NK-92 (cell line): ENCODE measurements around the gene NKX2-8.
"Not testable (repeated sequence)": the region's sequence is repeated elsewhere in the genome, so short reads cannot be mapped to it uniquely, and the experiment has no call there.

Experiments used
- DNase-seq: peaks from one replicate; lab custom pipeline; 2025; ENCODE audit not compliant: unreplicated experiment; lab: John Stamatoyannopoulos, UW

Gene NKX2-8

DNA sequence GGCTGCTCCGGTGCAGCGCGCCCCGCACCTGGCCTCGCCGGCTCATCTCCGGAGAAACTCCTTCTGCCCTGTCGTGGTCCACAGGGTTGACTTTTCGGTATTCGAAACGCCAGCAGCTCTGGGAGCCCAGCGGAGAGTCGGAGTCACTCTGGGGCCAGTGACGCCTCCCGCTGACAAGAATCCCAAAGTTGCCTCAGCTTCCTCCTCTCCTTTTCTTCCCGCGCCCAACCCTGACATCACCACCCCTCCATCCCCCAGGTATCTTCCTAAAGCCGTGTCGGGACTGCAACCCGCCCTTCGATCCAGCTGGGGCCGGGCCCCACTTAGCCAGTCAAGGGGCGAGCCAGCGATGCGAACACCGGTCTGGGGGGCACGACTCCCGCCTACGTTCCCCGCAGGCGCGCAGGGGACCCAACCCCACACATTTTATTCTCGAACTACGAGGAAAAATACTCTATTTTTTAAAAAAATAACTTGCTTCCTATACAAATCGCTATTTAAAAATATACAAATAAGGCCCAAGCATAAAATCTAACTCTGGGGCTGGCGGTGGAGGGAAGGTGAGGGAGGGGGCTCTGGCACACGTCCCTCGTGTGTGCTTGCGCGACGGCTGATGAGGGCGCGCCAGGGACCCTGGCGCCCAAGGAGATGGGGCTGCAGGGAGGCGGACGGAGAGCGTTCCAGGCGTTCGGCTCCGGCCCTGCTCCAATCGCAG is 2.1 kb downstream of the NKX2-8 start:
- DNase-seq = no peak

DNA sequence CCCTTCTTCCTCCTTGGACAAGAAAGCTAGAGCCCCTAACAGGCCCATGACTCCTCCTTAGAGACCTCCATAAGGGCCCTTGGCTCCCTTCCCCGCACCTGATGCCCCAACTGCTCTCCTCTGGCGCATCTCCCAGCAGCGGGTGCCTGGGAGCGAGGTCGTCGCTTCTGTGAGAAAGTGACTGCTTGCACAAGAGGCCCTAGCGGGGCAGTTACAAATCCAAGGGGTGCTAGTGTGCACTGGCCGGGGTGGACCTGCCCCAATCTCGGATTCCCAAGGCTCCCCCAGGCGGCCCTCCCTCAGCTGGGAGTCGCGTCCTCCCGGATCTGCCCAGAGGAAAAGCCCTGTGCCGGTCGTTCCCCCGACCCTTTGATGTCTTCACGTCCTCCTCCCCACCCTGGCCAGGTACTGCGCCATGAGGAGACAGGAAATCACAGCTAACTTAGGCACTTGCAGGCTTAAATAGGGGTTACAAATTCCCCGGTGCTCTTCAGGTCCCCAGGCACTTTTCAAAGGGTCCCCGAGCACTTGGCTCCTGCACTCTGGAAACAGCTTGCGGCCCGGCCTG is 2.8 kb downstream of the NKX2-8 start:
- DNase-seq = no peak

DNA sequence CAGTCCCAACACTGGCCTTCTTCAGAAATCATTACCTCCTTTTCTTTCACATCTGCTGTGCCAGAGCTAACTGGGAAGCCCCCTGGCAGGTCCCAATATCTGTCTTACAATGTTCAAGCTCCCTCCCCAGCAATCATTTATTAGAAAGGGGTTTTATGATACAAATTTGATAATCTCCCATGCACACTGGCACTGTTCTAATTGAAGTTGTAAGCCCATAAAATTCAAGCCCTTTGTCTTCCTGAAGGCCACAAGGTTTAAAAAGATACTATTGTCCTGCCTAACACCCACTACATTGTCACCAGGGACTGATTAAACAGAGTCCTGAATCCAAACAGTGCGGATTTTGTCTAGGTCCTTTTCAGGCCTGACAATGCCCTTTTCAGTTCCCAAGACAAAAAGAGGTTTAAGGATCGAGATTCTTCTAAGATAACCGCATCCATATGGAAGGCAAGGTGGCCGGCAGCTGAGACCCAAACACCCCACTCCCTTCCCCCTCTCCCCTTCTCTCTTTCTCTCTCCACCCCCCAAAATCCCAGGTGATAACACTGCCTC is 3.3 kb downstream of the NKX2-8 start:
- no peak for DNase-seq

DNA sequence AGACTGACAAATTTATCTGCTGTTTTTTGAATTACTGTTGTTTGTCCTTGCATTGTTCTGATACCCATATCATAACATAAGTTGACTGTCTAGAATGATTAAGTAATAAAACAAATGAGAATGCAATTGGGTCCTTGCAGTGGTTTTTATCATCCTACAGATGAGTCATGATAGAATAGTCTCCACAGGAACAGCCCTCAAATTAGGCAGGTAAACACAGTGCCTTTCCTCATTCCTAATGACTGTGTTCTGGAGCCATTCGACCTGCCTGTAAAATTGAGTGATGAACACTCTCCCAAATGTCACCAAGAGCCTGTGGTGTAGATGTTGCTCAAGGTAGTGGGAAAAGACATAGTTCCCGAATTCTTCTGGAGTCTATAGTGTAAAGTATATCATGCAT is 12.3 kb downstream of the NKX2-8 start:
- DNase-seq = no peak

DNA sequence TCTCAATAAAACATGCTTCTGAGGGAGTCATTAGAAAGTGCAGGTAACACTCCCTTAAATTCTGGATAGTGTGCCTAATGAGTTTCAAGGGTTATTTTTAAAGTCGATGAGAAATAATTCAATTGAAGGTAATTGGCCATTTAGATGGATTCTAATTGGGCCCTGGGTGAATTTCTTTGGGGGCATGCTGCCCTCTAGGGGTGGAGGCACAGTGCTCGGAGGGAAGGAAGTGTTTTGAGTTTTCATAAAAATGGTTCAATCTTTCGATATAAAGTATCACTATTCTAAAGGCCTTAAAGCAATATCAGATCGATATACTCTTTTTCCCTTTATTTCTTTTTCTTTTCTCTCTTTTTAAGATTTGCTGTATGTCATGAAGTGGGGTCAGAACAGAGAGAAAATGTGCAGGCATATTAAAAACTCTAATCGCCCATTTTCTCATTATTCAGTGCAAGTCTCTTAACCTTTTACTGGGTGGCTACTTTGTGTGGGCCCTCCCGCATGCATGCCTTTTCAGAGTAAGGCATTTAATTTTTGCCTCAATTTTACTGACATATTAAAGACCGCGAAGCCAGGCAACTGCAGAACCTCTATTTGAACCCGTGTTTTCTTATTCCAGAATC is 25.5 kb downstream of the NKX2-8 start:
- no peak for DNase-seq

DNA sequence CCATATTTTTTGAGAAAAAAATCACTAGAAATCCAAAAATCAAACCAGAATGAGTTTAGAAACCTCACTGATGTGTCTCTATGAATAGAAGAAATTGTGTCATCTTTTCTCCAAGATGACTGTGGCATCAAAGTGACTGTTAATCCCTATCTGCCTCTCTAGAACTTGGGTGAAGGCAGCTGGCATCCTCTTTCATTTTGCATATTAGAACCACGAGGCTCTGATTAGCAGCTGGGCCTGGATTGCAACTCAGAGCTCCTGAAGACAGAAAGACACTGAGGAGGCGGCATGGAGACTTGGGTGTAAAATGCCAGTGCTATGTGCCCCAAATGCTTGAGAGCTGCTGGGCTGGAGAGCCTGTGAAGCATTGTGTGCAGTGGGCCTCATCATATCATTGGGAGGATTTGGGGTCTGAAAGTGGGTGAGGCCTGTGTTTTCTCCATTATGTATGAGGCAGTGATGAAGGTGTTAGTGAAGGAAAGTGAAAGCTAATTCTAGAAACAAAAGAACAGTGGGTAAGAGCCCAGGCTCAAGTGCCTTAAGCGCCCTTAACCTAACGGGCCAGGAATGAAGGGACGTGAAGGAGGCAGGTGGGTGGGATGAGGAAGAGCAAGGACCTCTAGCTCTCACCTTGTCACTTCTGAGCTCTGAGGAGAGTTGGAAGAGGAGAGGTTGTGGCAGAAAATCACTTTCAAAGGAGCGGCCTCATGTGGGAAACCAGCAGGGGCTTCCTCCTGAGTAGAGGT is 26.2 kb downstream of the NKX2-8 start:
- DNase-seq = no peak

DNA sequence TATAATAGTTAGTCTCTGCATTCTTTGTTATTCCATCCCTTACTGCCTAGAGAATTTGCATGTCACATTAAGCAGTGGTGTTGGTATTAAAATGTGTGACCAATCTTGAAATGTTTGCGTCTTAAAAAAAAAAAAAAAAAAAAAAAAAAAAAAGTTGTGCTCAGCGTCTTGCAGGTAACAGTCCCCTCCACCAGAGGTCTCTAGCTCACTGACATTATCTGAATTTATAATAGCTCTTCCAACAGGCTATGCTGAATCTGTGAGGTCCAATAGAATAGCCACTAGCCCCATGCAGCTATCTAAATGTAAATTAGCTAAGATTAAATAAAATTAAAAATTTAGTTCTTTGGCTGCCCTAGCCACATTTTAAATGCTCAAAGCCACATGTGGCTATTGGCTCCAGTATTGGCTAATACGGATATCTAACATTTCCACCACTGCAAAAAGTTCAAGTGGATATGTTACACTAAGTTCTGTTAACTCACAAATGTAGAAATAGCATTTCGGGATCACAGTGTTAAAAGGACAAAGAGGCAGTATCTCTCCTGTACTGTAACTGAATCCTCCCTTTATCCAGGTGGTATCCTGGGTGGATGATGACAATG is 28.7 kb downstream of the NKX2-8 start:
- DNase-seq = no peak

DNA sequence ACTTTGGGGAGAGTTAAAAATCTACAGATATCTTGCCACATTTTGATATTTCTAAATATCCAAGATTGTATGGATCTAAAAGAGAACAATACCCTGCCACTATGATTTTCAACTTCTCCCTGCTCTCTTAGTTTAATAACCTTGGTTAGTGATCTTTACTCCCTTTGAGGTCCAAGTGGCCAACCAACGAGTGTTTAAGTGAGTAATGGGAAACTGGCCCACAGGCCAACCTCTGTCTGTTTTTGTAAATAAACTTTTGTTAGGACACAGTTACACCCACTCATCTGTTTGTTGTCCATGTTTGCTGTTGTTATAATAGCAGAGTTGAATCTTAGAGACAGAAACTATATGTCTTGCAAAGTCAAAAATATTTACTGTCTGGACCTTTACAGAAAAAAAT is 31.5 kb downstream of the NKX2-8 start:
- no peak for DNase-seq

DNA sequence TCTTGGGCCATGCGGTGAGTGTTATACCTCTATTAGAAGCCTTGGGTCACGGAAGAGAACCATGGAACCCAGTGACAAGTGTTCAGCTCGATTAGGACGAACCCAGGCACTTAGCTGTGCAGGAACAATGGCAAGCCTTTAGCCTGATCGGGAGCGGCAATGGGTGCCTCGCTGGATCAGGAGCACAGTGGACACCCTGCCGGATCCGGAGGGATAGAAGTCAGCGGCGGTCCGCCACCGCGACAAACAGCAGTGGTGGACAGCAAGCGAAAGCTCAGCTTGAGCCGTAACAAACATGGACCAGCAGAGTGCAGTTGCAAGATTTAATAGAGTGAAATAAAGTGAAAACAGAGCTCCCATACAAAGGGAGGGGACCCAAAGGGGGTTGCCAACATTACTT is 38.1 kb downstream of the NKX2-8 start:
- DNase-seq = not testable (repeated sequence)

DNA sequence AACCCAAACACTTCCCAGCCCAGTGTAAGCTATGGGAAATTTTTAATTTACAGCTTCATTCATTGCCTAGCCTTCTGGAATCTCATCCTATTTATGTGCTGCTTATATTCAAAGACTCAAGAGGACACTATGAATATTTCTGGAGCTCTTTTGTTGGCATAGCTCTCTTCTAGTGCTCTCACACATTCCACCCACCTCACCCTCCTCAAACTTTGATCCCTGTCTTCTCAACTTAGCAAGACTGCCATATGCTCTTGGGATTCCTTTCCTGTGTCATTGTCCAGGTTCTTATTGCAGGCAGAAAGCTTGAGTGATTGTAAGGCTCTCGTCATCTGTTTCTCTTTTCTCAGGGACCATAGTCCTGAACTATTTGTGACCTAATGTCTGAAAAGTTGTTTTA is 44.4 kb downstream of the NKX2-8 start:
- no peak for DNase-seq
